Stomach (tissue), 9 donors: Measurements from ENCODE around the gene ZDHHC8. TPM values are rescaled to one million over a fixed set of nuclear protein-coding genes. Genes with fewer than 3 reads are reported as not detected.

Source experiments
- DNase-seq, 2 donors: peaks; one replicate each; pipeline versions ENCODE4 v3.0.0 to v3.0.0-alpha.2; 2013 to 2019
- H3K27ac ChIP-seq, 5 donors: fragments of 200-600 bp in 4 of 5; sonication (generic) in 4 of 5; one replicate each; pipeline ENCODE4 v1.5.1; 2013 to 2019; ENCODE audit warnings: mild to moderate bottlenecking in 1 of 5, moderate library complexity in 1 of 5
- H3K27me3 ChIP-seq, 3 donors: fragments of 200-600 bp; sonication (generic); one replicate each; pipeline ENCODE4 v1.5.1; 2017 to 2019; ENCODE audit warnings: mixed run types in 1 of 3
- H3K36me3 ChIP-seq, 4 donors: fragments of 200-600 bp; sonication (generic); 1 replicate in 3 of 4; 2 replicates in 1 of 4; pipeline ENCODE4 v1.5.1; 2016 to 2019
- H3K4me1 ChIP-seq, 4 donors: fragments of 200-600 bp; sonication (generic); one replicate each; pipeline ENCODE4 v1.5.1; 2016 to 2019
- H3K4me3 ChIP-seq, 4 donors: fragments of 200-600 bp; sonication (generic) in 3 of 4; one replicate each; pipeline ENCODE4 v1.5.1; 2016 to 2019; ENCODE audit warnings: mild to moderate bottlenecking in 1 of 4
- H3K9me3 ChIP-seq, 4 donors: fragments of 200-600 bp; sonication (generic); one replicate each; pipeline ENCODE4 v1.5.1; 2016 to 2019
- EP300 ChIP-seq: sonication (generic); formaldehyde crosslinking; IDR thresholded peaks from one replicate; pipeline ENCODE4 v1.6.1; 2017; ENCODE audit warnings: antibody characterized with exemption
- POLR2A ChIP-seq, 4 donors: fragments of 450-650 bp; IDR thresholded peaks; one replicate each; pipeline ENCODE4 v1.6.1; 2016; ENCODE audit warnings: antibody characterized with exemption in 4 of 4, control low read depth in 2 of 4, mild to moderate bottlenecking in 1 of 4, moderate library complexity in 1 of 4
- POLR2AphosphoS5 ChIP-seq, 3 donors: sonication (generic); formaldehyde crosslinking; IDR thresholded peaks; one replicate each; pipeline ENCODE4 v1.6.1; 2016; ENCODE audit warnings: antibody characterized with exemption in 3 of 3
- WGBS, 5 donors: extraction: QIAGEN DNeasy Blood & Tissue Kit in 3 of 5; methylation state at CpG; one replicate each; pipeline versions ENCODE4 v1.1.5 to v1.1.7; 2013 to 2018; 5-methylcytosine and 5-hydroxymethylcytosine counted together
- intact Hi-C: fragments of 100-400 bp; cut with DNase I; formaldehyde crosslinking; loops from one replicate; pipeline ENCODE4 v1.15.1; 2023; ENCODE audit warnings: low total_unique reads
- polyA plus RNA-seq, 3 donors: library from polyadenylated mRNA; stranded (reverse); fragments of 200-250 nt; gene quantifications; one replicate each; pipeline ENCODE4 v1.2.3, GENCODE V29; 2013
- total RNA-seq, 5 donors: library from RNA; depleted of rRNA; stranded (reverse); fragments of >200 nt; gene quantifications; one replicate each; pipeline versions ENCODE4 v1.1.0 to v1.2.3, GENCODE V29; 2014 to 2016
- TF ChIP-seq, protein P1 (sequence below), 7 experiments: fragments of 450-650 bp in 4 of 7; fragments of 200-600 bp in 3 of 7; sonication (generic) in 3 of 7; IDR thresholded peaks; one replicate each; pipeline ENCODE4 v1.5.1; 2016 to 2019; ENCODE audit warnings: antibody characterized with exemption in 7 of 7, control low read depth in 2 of 7, mild to moderate bottlenecking in 1 of 7
- donor health status: healthy with polysubstance abuse.
- donor health status: Bipolar disorder and iron deficiency.
- donor health status: healthy.

ZDHHC8 gene
- total and polyA plus RNA-seq, 8 donors: 3.2 to 228 (median 18.7) TPM

DNA sequence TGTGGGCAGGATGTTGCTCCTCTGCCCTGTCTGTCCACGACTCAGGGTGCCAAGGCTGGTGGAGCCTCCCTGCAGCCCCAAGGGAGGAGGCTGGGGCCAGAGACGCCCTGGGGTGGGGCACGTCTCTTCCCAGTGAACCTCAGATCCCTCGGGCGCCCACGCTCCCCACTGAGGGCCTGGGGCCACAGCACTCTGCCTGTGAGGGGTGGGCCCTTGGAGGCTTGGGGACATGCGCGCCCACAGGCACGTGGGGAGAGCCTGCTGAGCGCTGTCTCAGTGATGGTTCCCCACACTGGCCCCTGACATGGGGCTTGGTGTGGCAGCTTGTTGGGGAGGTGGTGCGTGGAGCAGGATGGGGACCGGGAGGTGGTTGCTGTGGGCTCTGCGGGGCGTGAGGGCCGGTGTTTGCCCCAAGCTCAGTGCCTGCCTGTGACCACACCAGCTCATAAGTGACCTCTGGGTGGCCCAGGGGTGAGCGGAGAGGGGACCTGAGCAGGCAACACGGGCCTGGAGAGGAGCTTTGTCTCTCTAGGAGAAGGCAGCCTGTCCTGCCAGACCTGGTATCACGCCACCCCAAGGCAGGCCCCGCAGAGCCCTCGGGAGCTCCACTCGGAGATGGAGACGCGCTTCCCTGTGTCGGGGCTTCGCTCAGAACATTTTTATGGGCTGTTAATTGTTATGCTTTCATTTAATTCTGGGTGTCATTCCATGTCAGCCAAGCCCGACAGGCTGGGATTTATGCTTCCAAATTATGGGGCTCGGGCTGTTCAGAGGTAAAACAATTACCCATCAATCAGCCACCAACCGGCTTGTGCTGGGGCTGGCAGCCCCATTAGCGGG is 46.7 kb downstream of the ZDHHC8 start:
- TF ChIP-seq, protein P1, sequence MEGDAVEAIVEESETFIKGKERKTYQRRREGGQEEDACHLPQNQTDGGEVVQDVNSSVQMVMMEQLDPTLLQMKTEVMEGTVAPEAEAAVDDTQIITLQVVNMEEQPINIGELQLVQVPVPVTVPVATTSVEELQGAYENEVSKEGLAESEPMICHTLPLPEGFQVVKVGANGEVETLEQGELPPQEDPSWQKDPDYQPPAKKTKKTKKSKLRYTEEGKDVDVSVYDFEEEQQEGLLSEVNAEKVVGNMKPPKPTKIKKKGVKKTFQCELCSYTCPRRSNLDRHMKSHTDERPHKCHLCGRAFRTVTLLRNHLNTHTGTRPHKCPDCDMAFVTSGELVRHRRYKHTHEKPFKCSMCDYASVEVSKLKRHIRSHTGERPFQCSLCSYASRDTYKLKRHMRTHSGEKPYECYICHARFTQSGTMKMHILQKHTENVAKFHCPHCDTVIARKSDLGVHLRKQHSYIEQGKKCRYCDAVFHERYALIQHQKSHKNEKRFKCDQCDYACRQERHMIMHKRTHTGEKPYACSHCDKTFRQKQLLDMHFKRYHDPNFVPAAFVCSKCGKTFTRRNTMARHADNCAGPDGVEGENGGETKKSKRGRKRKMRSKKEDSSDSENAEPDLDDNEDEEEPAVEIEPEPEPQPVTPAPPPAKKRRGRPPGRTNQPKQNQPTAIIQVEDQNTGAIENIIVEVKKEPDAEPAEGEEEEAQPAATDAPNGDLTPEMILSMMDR (IDR thresholded peaks at IDR 0.05): no peak
- no peak for TF ChIP-seq POLR2AphosphoS5 (IDR thresholded peaks at IDR 0.05)
- WGBS, 5 donors: 79 to 88% (median 80%) methylated on average over 21 to 29 of the region's 29 CpGs
- no peaks in the 10 kb centered on the region for H3K4me1 ChIP-seq

DNA sequence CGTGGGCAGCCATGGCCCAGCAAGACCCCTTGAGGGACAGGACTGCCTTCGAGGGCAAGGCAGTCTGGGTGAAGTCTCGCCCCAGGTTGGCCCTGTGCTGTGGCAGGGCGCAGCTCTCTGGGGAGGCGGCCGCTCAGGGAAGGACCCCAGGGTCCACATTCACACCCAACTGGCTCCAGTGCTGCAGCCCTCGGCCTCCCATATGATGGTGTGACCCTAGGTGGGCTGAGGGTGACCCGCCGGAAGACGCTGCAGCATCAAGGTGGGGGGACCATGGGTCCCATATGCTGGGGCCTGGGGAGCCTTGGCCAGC is 47.3 kb downstream of the ZDHHC8 start:
- intact Hi-C loops: no loop called here
- H3K36me3 ChIP-seq: no peaks in the 10 kb centered on the region
- no peaks in the 10 kb centered on the region for H3K4me1 ChIP-seq
- H3K27me3 ChIP-seq: peaks cover 0 to 17% (median 0%) of the 10 kb centered on the region in 3 donors
- 67 to 95% (median 91%) methylated on average over 3 to 10 of the region's 10 CpGs for whole genome bisulfite sequencing, 5 donors
- no peak overlapping the region for H3K4me3 ChIP-seq
- no peak for TF ChIP-seq EP300
- TF ChIP-seq, protein P1 (IDR thresholded peaks at IDR 0.05): no peak
- no peak for TF ChIP-seq POLR2AphosphoS5 (IDR thresholded peaks at IDR 0.05)
- no peak for TF ChIP-seq POLR2A (IDR thresholded peaks at IDR 0.05)
- no peaks in the 10 kb centered on the region for H3K9me3 ChIP-seq
- DNase-seq: no peak
- no peak overlapping the region for H3K27ac ChIP-seq

More for the DNA sequence above, 46.7 kb downstream of the ZDHHC8 start:
- Histone ChIP-seq H3K27ac (no peak overlapping the region), H3K36me3 (no peaks in the 10 kb centered on the region), H3K9me3 (no peaks in the 10 kb centered on the region), H3K27me3 (peaks cover 0 to 12% (median 0%) of the 10 kb centered on the region in 3 donors), H3K4me3 (no peak overlapping the region)
- intact Hi-C loops: no loop called here
- no peak for DNase-seq

DNA sequence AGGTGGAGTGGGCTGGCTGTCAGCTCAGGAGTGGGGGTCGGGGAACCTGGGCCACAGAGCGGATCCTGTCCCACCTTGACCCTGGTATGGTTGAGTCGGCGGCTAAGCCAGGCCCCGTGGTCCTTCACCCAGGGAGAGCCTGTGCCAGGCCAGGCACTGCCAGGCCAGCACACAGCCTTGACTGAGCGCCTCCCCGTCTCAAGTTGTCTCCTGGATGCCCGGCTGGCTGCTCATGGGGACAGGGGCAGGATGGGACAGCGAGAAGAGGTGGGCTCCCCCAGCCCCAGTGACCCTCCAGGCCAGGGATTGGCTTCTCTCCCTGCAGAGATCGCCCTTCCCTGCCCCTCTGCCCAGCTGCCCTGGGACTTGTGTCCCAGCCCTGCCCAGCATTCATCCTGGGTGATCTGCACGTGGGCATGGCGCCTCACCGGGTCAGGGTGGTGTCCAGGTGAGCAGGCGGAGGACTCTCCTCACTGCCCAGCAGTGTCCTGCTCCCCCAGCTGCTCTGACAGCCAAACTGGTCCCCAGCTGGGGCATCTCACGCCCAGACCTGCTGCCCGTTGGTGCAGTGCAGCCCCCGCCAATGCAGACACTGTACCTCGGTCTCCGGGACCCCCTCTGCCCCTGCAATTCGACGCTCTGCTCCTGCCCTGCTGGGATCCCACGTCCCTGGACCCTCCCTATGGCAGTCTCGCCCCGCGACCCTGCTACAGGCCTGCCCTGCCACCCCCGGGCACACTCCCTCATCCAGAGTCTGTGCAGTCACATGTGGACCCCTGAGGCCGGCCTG is 48.0 kb downstream of the ZDHHC8 start:
- Histone ChIP-seq H3K4me3 (no peak overlapping the region), H3K27ac (no peak overlapping the region), H3K4me1 (no peaks in the 10 kb centered on the region), H3K36me3 (no peaks in the 10 kb centered on the region), H3K9me3 (no peaks in the 10 kb centered on the region), H3K27me3 (peaks cover 0 to 16% (median 0%) of the 10 kb centered on the region in 3 donors)
- intact Hi-C loops: no loop called here
- DNase-seq: no peak
- no peak for TF ChIP-seq EP300
- no peak for TF ChIP-seq POLR2AphosphoS5 (IDR thresholded peaks at IDR 0.05)
- TF ChIP-seq POLR2A (IDR thresholded peaks at IDR 0.05): no peak
- TF ChIP-seq, protein P1 (IDR thresholded peaks at IDR 0.05): no peak
- 87 to 90% (median 87%) methylated on average over 22 to 27 of the region's 27 CpGs for WGBS, 5 donors

DNA sequence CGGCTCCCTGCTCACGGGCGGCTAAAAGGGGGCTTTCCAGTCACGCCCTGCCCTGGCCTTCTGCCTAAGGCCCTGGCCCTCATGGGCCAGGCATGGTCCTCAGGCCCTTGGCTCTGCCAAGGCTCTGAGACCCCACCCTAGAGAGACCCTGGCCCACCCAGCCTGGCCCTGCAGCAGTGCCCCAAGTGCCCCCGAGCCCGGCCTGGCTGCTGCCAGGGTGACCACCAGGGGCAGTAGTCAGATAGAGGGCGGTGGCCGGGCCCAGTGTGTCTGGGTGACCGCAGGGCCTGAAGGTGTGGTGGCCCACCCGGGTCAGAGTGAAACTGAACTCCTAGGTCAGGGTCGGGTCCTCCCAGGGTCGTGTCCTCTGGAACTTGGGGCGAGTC is 48.6 kb downstream of the ZDHHC8 start:
- Histone ChIP-seq H3K36me3 (no peaks in the 10 kb centered on the region), H3K4me3 (no peak overlapping the region), H3K4me1 (no peaks in the 10 kb centered on the region), H3K27ac (no peak overlapping the region), H3K27me3 (peaks cover 0 to 20% (median 0%) of the 10 kb centered on the region in 3 donors), H3K9me3 (no peaks in the 10 kb centered on the region)
- WGBS, 5 donors: 75 to 85% (median 82%) methylated on average over 12 to 13 of the region's 13 CpGs
- DNase-seq: no peak
- no peak for TF ChIP-seq POLR2AphosphoS5 (IDR thresholded peaks at IDR 0.05)
- TF ChIP-seq EP300: no peak
- no peak for TF ChIP-seq POLR2A (IDR thresholded peaks at IDR 0.05)
- TF ChIP-seq, protein P1 (IDR thresholded peaks at IDR 0.05): no peak
- intact Hi-C loops: no loop called here
